Nephron progenitor cell (in vitro differentiated cells): Measurements from ENCODE around the gene SCCPDH.

Source experiments
- DNase-seq: peaks from one replicate; pipeline ENCODE4 v3.0.0; 2021
- H3K27ac Mint-ChIP-seq: 2 replicates; pipeline ENCODE4 v1.8.0; 2021; ENCODE audit warnings: mild to moderate bottlenecking, moderate library complexity, mixed read lengths
- H3K27me3 Mint-ChIP-seq: 2 replicates; pipeline ENCODE4 v1.8.0; 2021; ENCODE audit warnings: mild to moderate bottlenecking, low read depth, mixed read lengths; ENCODE audit not compliant: poor library complexity
- H3K36me3 Mint-ChIP-seq: 2 replicates; pipeline ENCODE4 v1.8.0; 2021; ENCODE audit warnings: low read depth, mixed read lengths
- H3K4me1 Mint-ChIP-seq: 2 replicates; pipeline ENCODE4 v1.8.0; 2021; ENCODE audit warnings: mixed read lengths
- H3K4me3 Mint-ChIP-seq: 2 replicates; pipeline ENCODE4 v1.8.0; 2021; ENCODE audit warnings: mild to moderate bottlenecking, moderate library complexity, mixed read lengths
- H3K9me3 Mint-ChIP-seq: 2 replicates; pipeline ENCODE4 v1.8.0; 2021; ENCODE audit warnings: mild to moderate bottlenecking, moderate library complexity, mixed read lengths
- TF ChIP-seq, protein P1 (sequence below): fragments of 200-600 bp; sonication (generic); IDR thresholded peaks from 2 replicates; pipeline ENCODE4 v1.5.0; 2021; ENCODE audit warnings: antibody characterized with exemption

Gene SCCPDH

DNA sequence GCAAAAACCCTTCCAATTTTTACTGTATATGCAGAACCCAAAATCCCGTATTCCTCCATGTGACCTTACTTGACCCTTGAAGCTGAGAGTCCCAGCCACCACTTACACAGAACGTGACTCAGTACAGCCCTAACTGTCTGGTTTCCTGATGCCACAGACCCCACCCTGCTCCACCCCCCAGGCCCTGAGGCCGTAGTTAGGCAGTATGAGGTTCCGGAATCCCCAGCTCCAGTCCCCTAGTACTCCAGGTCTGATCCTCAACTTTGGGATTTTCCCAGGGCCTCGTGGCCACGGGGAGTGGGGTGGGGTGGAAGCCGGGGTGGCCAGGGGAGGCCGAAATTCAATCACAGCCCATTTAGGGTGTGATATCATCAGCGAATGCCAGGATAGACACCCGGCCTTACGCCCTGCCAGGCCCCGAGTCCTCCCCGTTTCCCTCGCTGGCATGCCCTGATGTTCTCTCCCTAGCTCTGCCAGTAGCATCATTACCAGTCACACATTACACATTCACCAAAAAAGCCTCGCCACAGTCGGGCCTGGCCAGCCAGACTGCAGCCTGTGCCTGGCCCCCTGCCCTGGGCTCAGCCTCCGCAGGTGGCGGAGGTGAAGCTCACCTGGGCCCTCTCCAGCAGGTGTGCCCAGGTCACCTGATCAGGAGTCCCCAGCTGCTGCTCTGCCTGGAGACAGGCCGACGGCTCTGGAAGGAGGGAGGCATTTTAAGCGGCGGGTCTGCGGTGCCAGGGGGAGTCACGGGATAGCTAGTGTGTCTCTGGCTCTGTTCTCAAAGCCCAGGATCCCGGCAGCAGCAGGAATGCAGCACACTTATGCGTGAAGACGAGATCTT, 70.8 kb downstream of the SCCPDH start:
- TF ChIP-seq, protein P1, sequence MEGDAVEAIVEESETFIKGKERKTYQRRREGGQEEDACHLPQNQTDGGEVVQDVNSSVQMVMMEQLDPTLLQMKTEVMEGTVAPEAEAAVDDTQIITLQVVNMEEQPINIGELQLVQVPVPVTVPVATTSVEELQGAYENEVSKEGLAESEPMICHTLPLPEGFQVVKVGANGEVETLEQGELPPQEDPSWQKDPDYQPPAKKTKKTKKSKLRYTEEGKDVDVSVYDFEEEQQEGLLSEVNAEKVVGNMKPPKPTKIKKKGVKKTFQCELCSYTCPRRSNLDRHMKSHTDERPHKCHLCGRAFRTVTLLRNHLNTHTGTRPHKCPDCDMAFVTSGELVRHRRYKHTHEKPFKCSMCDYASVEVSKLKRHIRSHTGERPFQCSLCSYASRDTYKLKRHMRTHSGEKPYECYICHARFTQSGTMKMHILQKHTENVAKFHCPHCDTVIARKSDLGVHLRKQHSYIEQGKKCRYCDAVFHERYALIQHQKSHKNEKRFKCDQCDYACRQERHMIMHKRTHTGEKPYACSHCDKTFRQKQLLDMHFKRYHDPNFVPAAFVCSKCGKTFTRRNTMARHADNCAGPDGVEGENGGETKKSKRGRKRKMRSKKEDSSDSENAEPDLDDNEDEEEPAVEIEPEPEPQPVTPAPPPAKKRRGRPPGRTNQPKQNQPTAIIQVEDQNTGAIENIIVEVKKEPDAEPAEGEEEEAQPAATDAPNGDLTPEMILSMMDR = no peak
- DNase-seq = no peak
- H3K36me3 Mint-ChIP-seq = no peaks in the 10 kb centered on the region
- no peak overlapping the region for H3K4me3 Mint-ChIP-seq
- H3K4me1 Mint-ChIP-seq = peaks cover 53% of the 10 kb centered on the region
- peaks cover 3% of the 10 kb centered on the region for H3K27me3 Mint-ChIP-seq
- no peaks in the 10 kb centered on the region for H3K9me3 Mint-ChIP-seq
- H3K27ac Mint-ChIP-seq = no peak overlapping the region

- peaks cover 44% of the 10 kb centered on the region for H3K4me1 Mint-ChIP-seq
- H3K4me3 Mint-ChIP-seq = no peak overlapping the region
- no peaks in the 10 kb centered on the region for H3K9me3 Mint-ChIP-seq
- TF ChIP-seq, protein P1 = no peak
- no peak overlapping the region for H3K27ac Mint-ChIP-seq
- DNase-seq = no peak
- H3K36me3 Mint-ChIP-seq = no peaks in the 10 kb centered on the region
- peaks cover 3% of the 10 kb centered on the region for H3K27me3 Mint-ChIP-seq
These were observed 71.9 kb downstream of the SCCPDH start for GRCh38 chr1:246795906-246796694.

- H3K4me1 Mint-ChIP-seq = peaks cover 40% of the 10 kb centered on the region
- H3K27me3 Mint-ChIP-seq = peaks cover 3% of the 10 kb centered on the region
- TF ChIP-seq, protein P1 = no peak
- DNase-seq = no peak
- H3K4me3 Mint-ChIP-seq = no peak overlapping the region
- H3K9me3 Mint-ChIP-seq = peaks cover 2% of the 10 kb centered on the region
- H3K27ac Mint-ChIP-seq = no peak overlapping the region
- H3K36me3 Mint-ChIP-seq = no peaks in the 10 kb centered on the region
These were observed 72.9 kb downstream of the SCCPDH start for GRCh38 chr1:246797157-246797556.

- no peak for DNase-seq
- peaks cover 7% of the 10 kb centered on the region for H3K9me3 Mint-ChIP-seq
- H3K27ac Mint-ChIP-seq = no peak overlapping the region
- no peaks in the 10 kb centered on the region for H3K36me3 Mint-ChIP-seq
- H3K4me1 Mint-ChIP-seq = peaks cover 36% of the 10 kb centered on the region
- peaks cover 3% of the 10 kb centered on the region for H3K27me3 Mint-ChIP-seq
- TF ChIP-seq, protein P1 = no peak
- no peak overlapping the region for H3K4me3 Mint-ChIP-seq
These were observed 73.4 kb downstream of the SCCPDH start for GRCh38 chr1:246797597-246797996.

DNA sequence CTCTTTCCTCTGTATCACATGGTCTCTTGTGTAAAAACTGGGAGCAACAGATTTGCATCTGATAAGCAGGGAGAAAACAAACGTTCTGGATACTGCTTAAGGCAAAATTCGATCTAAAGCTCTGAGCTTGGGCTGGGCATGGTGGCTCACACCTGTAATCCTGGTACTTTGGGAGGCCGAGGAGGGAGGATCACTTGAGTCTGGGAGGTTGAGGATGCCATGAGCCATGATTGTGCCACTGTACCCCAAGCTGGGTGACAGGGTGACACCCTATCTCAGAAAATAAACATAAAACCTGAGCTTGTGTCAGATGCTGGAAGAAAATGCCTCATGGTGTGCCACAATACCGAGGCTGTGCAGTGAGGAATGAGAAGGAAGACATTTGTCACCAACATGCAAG, 73.9 kb downstream of the SCCPDH start:
- no peak for DNase-seq
- TF ChIP-seq, protein P1 = no peak
- Mint-ChIP-seq H3K4me3 (no peak overlapping the region), H3K36me3 (no peaks in the 10 kb centered on the region), H3K27me3 (peaks cover 1% of the 10 kb centered on the region), H3K9me3 (peaks cover 8% of the 10 kb centered on the region), H3K4me1 (peaks cover 31% of the 10 kb centered on the region), H3K27ac (no peak overlapping the region)
